Right atrium auricular region (tissue), 2 donors: Measurements from ENCODE around the gene SELPLG. TPM values are rescaled to one million over a fixed set of nuclear protein-coding genes. Genes with fewer than 3 reads are reported as not detected.
A peak's percentile ranks its signal among the peaks of the same experiment; 100 is the strongest.

Experiments used
- DNase-seq: peaks from one replicate; pipeline ENCODE4 v3.0.0-alpha.2; 2019; ENCODE audit warnings: low spot score
- H3K27ac ChIP-seq, 2 donors: fragments of 200-600 bp; sonication (generic); 1 replicate in 1 of 2; 2 replicates in 1 of 2; pipeline ENCODE4 v1.5.1; 2016 to 2019
- H3K27me3 ChIP-seq, 2 donors: fragments of 200-600 bp; sonication (generic); one replicate each; pipeline versions ENCODE4 v1.5.1 to v1.6.0; 2017 to 2019
- H3K36me3 ChIP-seq: fragments of 200-600 bp; sonication (generic); one replicate; pipeline ENCODE4 v1.5.1; 2016
- H3K4me1 ChIP-seq, 2 donors: fragments of 200-600 bp; sonication (generic); one replicate each; pipeline versions ENCODE4 v1.5.1 to v1.6.0; 2017 to 2019
- H3K4me3 ChIP-seq, 2 donors: fragments of 200-600 bp; sonication (generic); 1 replicate in 1 of 2; 2 replicates in 1 of 2; pipeline ENCODE4 v1.5.1; 2017 to 2019; ENCODE audit warnings: mild to moderate bottlenecking in 1 of 2, moderate library complexity in 1 of 2
- H3K9me3 ChIP-seq, 2 donors: fragments of 200-600 bp; sonication (generic); one replicate each; pipeline ENCODE4 v1.5.1; 2019
- CTCF ChIP-seq, 2 donors: fragments of 200-600 bp; sonication (generic); IDR thresholded peaks; one replicate each; pipeline ENCODE4 v1.5.1; 2019; ENCODE audit warnings: antibody characterized with exemption in 2 of 2
- total RNA-seq, 2 donors: library from RNA; depleted of rRNA; stranded (reverse); fragments of >200 nt; gene quantifications; one replicate each; pipeline ENCODE4 v1.1.0, GENCODE V29; 2016

The SELPLG gene
- total RNA-seq, 2 donors from 2014 or later, result 3.7 to 7.7 TPM

- peak overlapping the region in 1 of 2 donors; percentile 2 for H3K27ac ChIP-seq
- H3K4me3 ChIP-seq, result no peak overlapping the region
- TF ChIP-seq CTCF (IDR thresholded peaks at IDR 0.05), result no peak
- no peaks in the 10 kb centered on the region for H3K27me3 ChIP-seq
- peaks cover 0 to 38% of the 10 kb centered on the region in 2 donors for H3K4me1 ChIP-seq
- peaks cover 62% of the 10 kb centered on the region for H3K36me3 ChIP-seq
- no peaks in the 10 kb centered on the region for H3K9me3 ChIP-seq
- no peak for DNase-seq
Measured at GRCh38 chr12:108650083-108650482, 16.4 kb upstream of the SELPLG start.

- DNase-seq, result no peak
Measured at GRCh38 chr12:108649669-108650068, 16.0 kb upstream of the SELPLG start.

GRCh38 chr12:108649126-108649525, 15.4 kb upstream of the SELPLG start:
- Histone ChIP-seq H3K27ac (no peak overlapping the region), H3K9me3 (no peaks in the 10 kb centered on the region), H3K27me3 (no peaks in the 10 kb centered on the region), H3K4me1 (peaks cover 0 to 45% of the 10 kb centered on the region in 2 donors), H3K36me3 (peaks cover 62% of the 10 kb centered on the region), H3K4me3 (no peak overlapping the region)
- TF ChIP-seq CTCF (IDR thresholded peaks at IDR 0.05), result no peak
- no peak for DNase-seq

More at GRCh38 chr12:108649669-108650068, 16.0 kb upstream of the SELPLG start:
- no peak for TF ChIP-seq CTCF (IDR thresholded peaks at IDR 0.05)
- Histone ChIP-seq H3K36me3 (peaks cover 62% of the 10 kb centered on the region), H3K4me1 (peaks cover 0 to 42% of the 10 kb centered on the region in 2 donors), H3K9me3 (no peaks in the 10 kb centered on the region), H3K27ac (peak overlapping the region in 1 of 2 donors; percentile 2), H3K27me3 (no peaks in the 10 kb centered on the region), H3K4me3 (no peak overlapping the region)

- peaks cover 0 to 45% of the 10 kb centered on the region in 2 donors for H3K4me1 ChIP-seq
- peak overlapping the region; percentile 14 to 20 for H3K27ac ChIP-seq
- no peaks in the 10 kb centered on the region for H3K27me3 ChIP-seq
- TF ChIP-seq CTCF (IDR thresholded peaks at IDR 0.05), result no peak
- H3K9me3 ChIP-seq, result no peaks in the 10 kb centered on the region
- no peak for DNase-seq
- H3K4me3 ChIP-seq, result no peak overlapping the region
- peaks cover 62% of the 10 kb centered on the region for H3K36me3 ChIP-seq
Measured at GRCh38 chr12:108648371-108648770, 14.7 kb upstream of the SELPLG start.

GRCh38 chr12:108647585-108648287, 14.0 kb upstream of the SELPLG start:
- Histone ChIP-seq H3K4me3 (no peak overlapping the region), H3K27me3 (no peaks in the 10 kb centered on the region), H3K9me3 (no peaks in the 10 kb centered on the region), H3K27ac (peak overlapping the region; percentile 14 to 20), H3K4me1 (peaks cover 0 to 44% of the 10 kb centered on the region in 2 donors), H3K36me3 (peaks cover 62% of the 10 kb centered on the region)
- no peak for DNase-seq
- no peak for TF ChIP-seq CTCF (IDR thresholded peaks at IDR 0.05)
